ENCODE results near the gene ANKRD66. TPM values are rescaled to one million over a fixed set of nuclear protein-coding genes. Genes with fewer than 3 reads are reported as not detected.

ANKRD66 gene
- total RNA-seq, 1 donor from 2014 or later, result not detected

- ATAC-seq (no peak), DNase-seq (ENCODE audit: low spot score) (peak; percentile 66)
- intact Hi-C loops (cut with DNase I), result no loop called here
Measured at GRCh38 chr6:46781478-46782378, 35.0 kb downstream of the ANKRD66 start.

GRCh38 chr6:46784535-46784934, 37.8 kb downstream of the ANKRD66 start:
- intact Hi-C loops (cut with DNase I), result no loop called here
- no peak for DNase-seq (ENCODE audit: low spot score)
- no peak for ATAC-seq

- intact Hi-C loops (cut with DNase I), result no loop called here
- ATAC-seq (no peak), DNase-seq (ENCODE audit: low spot score) (no peak)
Measured at GRCh38 chr6:46787871-46788540, 41.3 kb downstream of the ANKRD66 start.

GRCh38 chr6:46788791-46789190, 42.1 kb downstream of the ANKRD66 start:
- DNase-seq (ENCODE audit: low spot score) (no peak), ATAC-seq (no peak)
- intact Hi-C loops (cut with DNase I), result no loop called here

- intact Hi-C loops (cut with DNase I), result no loop called here
- DNase-seq (ENCODE audit: low spot score) (no peak), ATAC-seq (no peak)
Measured at GRCh38 chr6:46789434-46790354, 43.0 kb downstream of the ANKRD66 start.

GRCh38 chr6:46790355-46790874, 43.7 kb downstream of the ANKRD66 start:
- intact Hi-C loops (cut with DNase I), result no loop called here
- DNase-seq (ENCODE audit: low spot score) (no peak), ATAC-seq (no peak)

- ATAC-seq (no peak), DNase-seq (ENCODE audit: low spot score) (no peak)
- intact Hi-C loops (cut with DNase I), result no loop called here
Measured at GRCh38 chr6:46792635-46793034, 45.9 kb downstream of the ANKRD66 start.

GRCh38 chr6:46793138-46793537, 46.4 kb downstream of the ANKRD66 start, which contains the start of gene MEP1A:
Gene MEP1A (plus strand): TSS chr6:46793389. CDS start chr6:46793399, 10 bp downstream.
- intact Hi-C loops (cut with DNase I), result no loop called here
- no peak for DNase-seq (ENCODE audit: low spot score)
- no peak for ATAC-seq

- no peak for DNase-seq (ENCODE audit: low spot score)
- intact Hi-C loops (cut with DNase I), result no loop called here
- ATAC-seq, result no peak
Measured at GRCh38 chr6:46794068-46794467, 47.3 kb downstream of the ANKRD66 start.

- intact Hi-C loops (cut with DNase I), result no loop called here
- ATAC-seq, result no peak
- DNase-seq (ENCODE audit: low spot score), result no peak
Measured at GRCh38 chr6:46795816-46796215, 49.1 kb downstream of the ANKRD66 start.

- intact Hi-C loops (cut with DNase I), result no loop called here
- DNase-seq (ENCODE audit: low spot score) (no peak), ATAC-seq (no peak)
Measured at GRCh38 chr6:46796848-46797580, 50.3 kb downstream of the ANKRD66 start.

- ATAC-seq (no peak), DNase-seq (ENCODE audit: low spot score) (no peak)
- intact Hi-C loops (cut with DNase I), result no loop called here
Measured at GRCh38 chr6:46799657-46800056, 52.9 kb downstream of the ANKRD66 start.

- no peak for DNase-seq (ENCODE audit: low spot score)
- intact Hi-C loops (cut with DNase I), result no loop called here
- ATAC-seq, result no peak
Measured at GRCh38 chr6:46808806-46809205, 62.1 kb downstream of the ANKRD66 start.

Other genes with a start within 250 kb of the ANKRD66 start
- 8.3 TPM for gene CYP39A1, start 94.1 kb upstream of the ANKRD66 start, total RNA-seq
- 49.0 TPM for gene SLC25A27, start 94.0 kb upstream of the ANKRD66 start, total RNA-seq
- gene TDRD6, start 59.0 kb upstream of the ANKRD66 start, total RNA-seq, result 1.9 TPM
- 5.9 TPM for gene PLA2G7, start 11.6 kb upstream of the ANKRD66 start, total RNA-seq
- not detected for gene MEP1A, start 46.5 kb downstream of the ANKRD66 start, total RNA-seq
- gene ADGRF5, start 175.0 kb downstream of the ANKRD66 start, total RNA-seq, result 23.8 TPM

Measured in sciatic nerve (tissue), 2 donors.